Measurements from ENCODE around the gene MICAL3. TPM values are rescaled to one million over a fixed set of nuclear protein-coding genes. Genes with fewer than 3 reads are reported as not detected.

The MICAL3 gene
- polyA plus RNA-seq, 1 of the 3 experiments (the other 2 are of a cell fraction): 83.1 TPM

DNA sequence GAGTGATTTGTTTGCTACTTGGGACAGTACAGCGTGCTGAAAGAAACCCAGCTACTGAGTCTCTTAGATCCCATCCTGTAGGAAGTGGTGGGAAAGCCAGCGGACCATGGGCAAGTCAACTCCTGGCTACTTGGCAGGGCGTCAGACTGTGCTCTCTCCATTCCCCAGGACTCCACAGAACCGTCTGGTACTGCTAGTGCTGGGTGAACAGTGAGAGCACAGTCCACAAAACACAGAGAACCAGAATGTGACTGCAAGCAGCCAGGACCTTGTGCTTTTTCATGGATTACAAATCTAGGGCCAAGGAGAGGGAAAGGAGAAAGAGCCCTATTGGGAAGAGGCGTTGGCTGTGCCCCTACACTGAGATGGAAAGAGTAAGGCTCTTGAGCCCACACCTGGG is 260.3 kb downstream of the MICAL3 start:
- Histone ChIP-seq H3K27ac (ENCODE audit: low read depth in 2 of 2, low read length in 1 of 2) (no peak overlapping the region), H3K9me2 (no peaks in the 10 kb centered on the region), H3K27me3 (ENCODE audit: insufficient read depth) (no peaks in the 10 kb centered on the region), H3K4me3 (ENCODE audit: low read depth in 2 of 2, low read length in 1 of 2) (no peak overlapping the region), H4K20me1 (ENCODE audit: insufficient read depth) (peaks cover 17% of the 10 kb centered on the region; the same call in 1 of the 2 replicates), H3K9me3 (no peaks in the 10 kb centered on the region), H3F3A (replicated peaks; ENCODE audit: insufficient read depth) (no peaks in the 10 kb centered on the region), H3K79me2 (ENCODE audit: insufficient read depth) (peaks cover 61% of the 10 kb centered on the region), H3K36me3 (replicated peaks in 1 of 2; ENCODE audit: control insufficient read depth in 1 of 2, insufficient read depth in 2 of 2, low read length in 1 of 2) (no peaks in the 10 kb centered on the region), H3K9ac (no peak overlapping the region), H2AFZ (ENCODE audit: low read depth) (no peak overlapping the region), H3K4me2 (no peak overlapping the region), H3K4me1 (ENCODE audit: control insufficient read depth in 1 of 2, insufficient read depth in 2 of 2, low read depth in 1 of 2, low read length in 1 of 2) (peaks cover 0 to 11% of the 10 kb centered on the region in 2 experiments; a peak in 1 of 4 replicates)
- TF ChIP-seq GATA2 (CRISPR knock-in tag; IDR thresholded peaks at IDR 0.05): no peak
- TF ChIP-seq POLR2AphosphoS5 (IDR thresholded peaks at IDR 0.05; ENCODE audit: low read depth, low read length): no peak
- TF ChIP-seq JUND (IDR thresholded peaks at IDR 0.05): no peak
- TF ChIP-seq SMC3 (IDR thresholded peaks at IDR 0.05; ENCODE audit: low read depth, low read length): no peak
- TF ChIP-seq TAF1 (IDR thresholded peaks at IDR 0.05; ENCODE audit: borderline replicate concordance, low read depth, low read length): no peak
- TF ChIP-seq, protein P1, sequence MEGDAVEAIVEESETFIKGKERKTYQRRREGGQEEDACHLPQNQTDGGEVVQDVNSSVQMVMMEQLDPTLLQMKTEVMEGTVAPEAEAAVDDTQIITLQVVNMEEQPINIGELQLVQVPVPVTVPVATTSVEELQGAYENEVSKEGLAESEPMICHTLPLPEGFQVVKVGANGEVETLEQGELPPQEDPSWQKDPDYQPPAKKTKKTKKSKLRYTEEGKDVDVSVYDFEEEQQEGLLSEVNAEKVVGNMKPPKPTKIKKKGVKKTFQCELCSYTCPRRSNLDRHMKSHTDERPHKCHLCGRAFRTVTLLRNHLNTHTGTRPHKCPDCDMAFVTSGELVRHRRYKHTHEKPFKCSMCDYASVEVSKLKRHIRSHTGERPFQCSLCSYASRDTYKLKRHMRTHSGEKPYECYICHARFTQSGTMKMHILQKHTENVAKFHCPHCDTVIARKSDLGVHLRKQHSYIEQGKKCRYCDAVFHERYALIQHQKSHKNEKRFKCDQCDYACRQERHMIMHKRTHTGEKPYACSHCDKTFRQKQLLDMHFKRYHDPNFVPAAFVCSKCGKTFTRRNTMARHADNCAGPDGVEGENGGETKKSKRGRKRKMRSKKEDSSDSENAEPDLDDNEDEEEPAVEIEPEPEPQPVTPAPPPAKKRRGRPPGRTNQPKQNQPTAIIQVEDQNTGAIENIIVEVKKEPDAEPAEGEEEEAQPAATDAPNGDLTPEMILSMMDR (IDR thresholded peaks at IDR 0.05): no peak
- no peak for TF ChIP-seq REST (IDR thresholded peaks at IDR 0.05; ENCODE audit: low read depth, low read length)
- no peak for TF ChIP-seq NRF1 (IDR thresholded peaks at IDR 0.05; ENCODE audit: low read depth, low read length)
- TF ChIP-seq YY1 (IDR thresholded peaks at IDR 0.05; ENCODE audit: low read depth): no peak
- no peak for TF ChIP-seq ELF1 (IDR thresholded peaks at IDR 0.05)
- TF ChIP-seq FOXM1 (IDR thresholded peaks at IDR 0.05; ENCODE audit: low read depth): no peak
- no peak for TF ChIP-seq RFX5 (IDR thresholded peaks at IDR 0.05; ENCODE audit: low read length)
- TF ChIP-seq EP300 (IDR thresholded peaks at IDR 0.05; ENCODE audit: borderline replicate concordance in 1 of 2, low read depth in 1 of 2, low read length in 1 of 2): no peak
- no peak for TF ChIP-seq TCF12 (IDR thresholded peaks at IDR 0.05)
- no peak for TF ChIP-seq RAD21 (IDR thresholded peaks at IDR 0.05; ENCODE audit: low read length)
- TF ChIP-seq RXRA (IDR thresholded peaks at IDR 0.05; ENCODE audit: borderline replicate concordance, low read depth): no peak
- TF ChIP-seq CHD2 (IDR thresholded peaks at IDR 0.05; ENCODE audit: low read length, partially characterized antibody): no peak
- no peak for TF ChIP-seq TEAD4 (IDR thresholded peaks at IDR 0.05; ENCODE audit: borderline replicate concordance, insufficient read depth)
- POLR2A ChIA-PET: interaction anchor here (0.6 kb wide), 1 partner anchor 145 kb away, joined by 3 read pairs; no protein-coding TSS in a partner anchor
- 89% methylated on average over 5 of the region's 5 CpGs for WGBS (ENCODE audit: low lambda C conversion rate)
- DNase-seq: no peak
- CTCF ChIA-PET: interaction anchor here (1.5 kb wide), 1 partner anchor 8 kb away, joined by 5 read pairs; no protein-coding TSS in a partner anchor
